G401 (cell line): ENCODE data around the gene PIK3CA. TPM values are rescaled to one million over a fixed set of nuclear protein-coding genes. Genes with fewer than 3 reads are reported as not detected.

Source experiments
- DNase-seq: peaks from one replicate; pipeline ENCODE4 v3.0.0-alpha.2; 2015; ENCODE audit warnings: low spot score
- in situ Hi-C: cut with HindIII; loops from 2 replicates; pipeline ENCODE4 v1.10.0; 2016; ENCODE audit warnings: low sequenced_read_pairs, mixed read lengths
- total RNA-seq: library from RNA; depleted of rRNA; stranded (reverse); fragments of >200 nt; shearing (Covaris generic); gene quantifications from 2 replicates; pipeline ENCODE4 v1.2.3, GENCODE V29; 2014; rRNA removed

PIK3CA gene
- total RNA-seq, 1 experiment from 2014 or later = 11.9 TPM

- no peak for DNase-seq
- in situ Hi-C loops = no loop called here
Observed at GRCh38 chr3:179281825-179282224, 133.7 kb downstream of the PIK3CA start.

- in situ Hi-C loops = no loop called here
- DNase-seq = no peak
Observed at GRCh38 chr3:179286331-179286730, 138.2 kb downstream of the PIK3CA start.

- in situ Hi-C loops = no loop called here
- no peak for DNase-seq
Observed at GRCh38 chr3:179288845-179289244, 140.7 kb downstream of the PIK3CA start.

- in situ Hi-C loops = no loop called here
- DNase-seq = no peak
Observed at GRCh38 chr3:179289295-179289694, 141.1 kb downstream of the PIK3CA start.

Other genes starting within 250 kb of the PIK3CA start
- 6.8 and 7.1 TPM in 2 replicates for gene ZMAT3, start 76.5 kb upstream of the PIK3CA start, total RNA-seq
- gene KCNMB3, start 102.8 kb downstream of the PIK3CA start, total RNA-seq = 0.10 and 0.86 TPM in 2 replicates
- gene ZNF639, start 174.7 kb downstream of the PIK3CA start, total RNA-seq = 70.7 and 86.4 TPM in 2 replicates
- 27.9 and 33.6 TPM in 2 replicates for gene MFN1, start 199.4 kb downstream of the PIK3CA start, total RNA-seq